Measurements from ENCODE around the gene HK2.

DNA sequence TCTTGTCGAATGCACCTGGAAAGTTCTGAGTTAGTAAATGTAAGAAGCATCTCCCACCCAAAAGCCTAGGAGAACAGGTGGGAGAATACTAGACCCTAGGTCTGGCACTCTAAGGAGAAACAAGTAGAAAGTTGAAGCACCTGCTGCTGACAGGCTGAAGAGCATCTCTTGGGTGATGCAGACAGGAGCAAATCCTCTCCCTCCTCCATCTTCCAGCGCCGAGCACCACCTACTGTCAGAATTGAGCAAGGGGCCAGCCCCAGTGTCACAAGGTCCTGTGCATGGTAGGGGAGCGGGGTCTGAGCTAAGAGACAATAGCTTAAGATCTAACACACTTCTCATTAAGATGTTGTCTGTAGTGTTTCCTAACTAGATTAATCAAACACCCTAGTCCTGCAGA is 52.9 kb downstream of the HK2 start:
- no peak for TF ChIP-seq EZH2 (IDR thresholded peaks at IDR 0.05; ENCODE audit: borderline replicate concordance, low read depth, low read length, severe bottlenecking)
- no peak for TF ChIP-seq POLR2AphosphoS5 (IDR thresholded peaks at IDR 0.05; ENCODE audit: insufficient read depth, low read depth, low read length)
